Stimulated activated CD8-positive, alpha-beta memory T cell treated with anti-CD3 and anti-CD28 coated beads, Interleukin-12 subunit alpha, Interleukin-12 subunit beta, amount 100 ng/mL, for 4 hours (primary cell): ENCODE data around the gene UGT1A9.
"Not testable (repeated sequence)": the region's sequence is repeated elsewhere in the genome, so short reads cannot be mapped to it uniquely, and the experiment has no call there.

ENCODE experiments used
- DNase-seq: peaks from one replicate; pipeline ENCODE4 v3.0.0-alpha.2; 2020; ENCODE audit warnings: low read depth

UGT1A9 gene

DNA sequence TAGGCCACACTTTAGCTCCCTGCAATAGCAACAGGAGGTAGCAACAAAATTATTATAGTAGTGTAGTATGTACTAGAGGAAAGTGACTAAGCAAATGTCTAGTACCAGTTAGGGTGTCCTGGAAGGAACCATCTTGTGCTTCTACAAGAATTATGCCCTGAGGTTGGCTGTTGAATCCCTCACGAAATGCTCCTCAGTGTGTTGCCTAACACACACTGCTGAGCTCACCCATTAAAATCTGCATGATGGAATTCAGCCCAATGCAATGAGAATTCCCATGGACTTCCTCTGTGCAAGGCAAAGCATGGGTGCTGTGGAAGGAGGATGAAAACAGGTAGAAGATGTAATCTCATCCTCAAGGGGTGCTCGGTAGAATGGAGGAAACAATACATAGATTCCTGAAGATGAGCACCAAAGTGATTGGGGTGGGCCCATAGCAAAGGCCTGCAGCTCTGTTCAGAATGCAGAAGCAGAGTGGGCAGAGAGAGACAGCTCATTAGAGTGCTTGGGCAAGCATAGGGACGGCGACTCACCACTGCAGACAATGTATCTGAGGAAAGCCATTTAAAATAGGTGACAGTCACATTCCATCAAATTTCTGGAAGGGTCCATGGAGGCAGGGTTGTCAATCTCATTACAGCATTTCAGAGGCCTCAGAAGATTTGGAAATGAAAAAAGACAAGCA, 8.8 kb downstream of the UGT1A9 start:
- DNase-seq, result no peak

GRCh38 chr2:233681521-233682099, 9.9 kb downstream of the UGT1A9 start, which contains the start of gene UGT1A7:
UGT1A7 (plus strand) TSS chr2:233681901; CDS start chr2:233681938, 37 bp downstream.
- no peak for DNase-seq

GRCh38 chr2:233684640-233685039, 12.9 kb downstream of the UGT1A9 start:
- DNase-seq, result no peak

GRCh38 chr2:233686928-233687327, 15.2 kb downstream of the UGT1A9 start:
- DNase-seq, result no peak

GRCh38 chr2:233688341-233688740, 16.6 kb downstream of the UGT1A9 start:
- DNase-seq, result no peak

DNA sequence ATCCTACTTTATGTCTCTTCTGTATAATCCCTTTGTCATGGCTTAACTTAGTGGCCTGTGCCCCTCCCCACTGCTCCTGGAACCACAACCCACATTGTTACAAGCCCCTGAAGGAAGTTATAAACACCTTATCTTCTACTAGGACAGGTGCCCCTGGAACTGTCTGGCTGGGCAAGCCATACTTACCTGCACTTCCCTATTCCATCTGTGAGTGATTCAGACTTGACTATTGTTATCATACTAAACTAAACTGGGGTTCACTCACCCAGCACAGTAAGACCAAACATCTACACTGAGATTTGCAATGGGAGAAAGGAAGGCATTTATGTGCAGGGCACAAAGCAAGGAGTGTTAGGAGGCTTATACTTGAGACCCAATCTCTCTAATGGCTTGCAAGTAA, 17.3 kb downstream of the UGT1A9 start:
- no peak for DNase-seq

GRCh38 chr2:233689501-233689900, 17.8 kb downstream of the UGT1A9 start:
- DNase-seq, result no peak

- DNase-seq, result no peak
Measured at GRCh38 chr2:233690444-233690843, 18.7 kb downstream of the UGT1A9 start.

GRCh38 chr2:233691443-233692433, 20.0 kb downstream of the UGT1A9 start:
- DNase-seq, result no peak

- no peak for DNase-seq
Measured at GRCh38 chr2:233692648-233693047, 20.9 kb downstream of the UGT1A9 start, which contains the start of gene UGT1A6. UGT1A6 (plus strand) TSS chr2:233692890; CDS start chr2:233693005, 115 bp downstream.

DNA sequence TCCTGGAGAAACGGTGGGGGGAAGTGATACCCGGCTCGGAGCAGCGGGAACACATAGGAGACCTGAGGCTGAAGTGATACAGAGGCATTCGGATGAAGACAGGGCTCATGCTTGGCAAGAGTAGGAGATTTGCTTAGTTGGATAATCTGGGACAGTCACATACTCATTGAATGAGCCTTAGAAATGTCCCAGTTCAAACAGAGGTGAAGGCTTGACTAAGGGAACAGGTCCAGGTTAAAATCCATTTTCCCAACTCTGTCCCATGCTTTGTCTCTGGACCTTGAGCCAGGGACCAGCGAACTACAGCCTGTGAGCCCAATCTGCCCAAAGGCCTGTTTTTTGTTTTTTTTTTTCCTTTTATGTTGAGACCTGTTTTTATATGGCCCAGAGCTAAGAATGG, 22.3 kb downstream of the UGT1A9 start:
- DNase-seq, result no peak

DNA sequence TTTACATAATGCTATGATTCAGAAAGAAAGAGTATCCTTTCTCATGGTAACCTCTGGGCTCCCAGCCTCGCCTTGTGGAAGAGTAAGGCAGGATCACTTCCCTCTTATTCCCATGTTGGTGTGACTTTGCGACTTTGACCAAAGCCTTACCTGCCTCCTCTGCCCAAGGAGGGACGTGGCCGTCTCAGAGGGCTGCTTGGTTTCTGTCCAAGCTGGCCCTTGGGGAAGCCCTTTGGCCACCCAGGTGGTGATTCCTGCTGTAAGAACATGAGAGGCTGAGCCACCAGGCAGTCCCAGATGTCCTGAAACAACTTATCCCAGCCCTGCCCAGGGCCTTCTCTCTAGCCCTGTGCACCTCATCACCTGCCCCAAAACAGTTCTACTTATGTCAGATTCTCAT, 27.0 kb downstream of the UGT1A9 start:
- no peak for DNase-seq

- no peak for DNase-seq
Measured at GRCh38 chr2:233699424-233700027, 27.8 kb downstream of the UGT1A9 start.

GRCh38 chr2:233700028-233700635, 28.4 kb downstream of the UGT1A9 start:
- DNase-seq, result no peak

- not testable (repeated sequence) for DNase-seq
Measured at GRCh38 chr2:233700842-233701241, 29.1 kb downstream of the UGT1A9 start.

- DNase-seq, result no peak
Measured at GRCh38 chr2:233702238-233702637, 30.5 kb downstream of the UGT1A9 start.

- no peak for DNase-seq
Measured at GRCh38 chr2:233705911-233706506, 34.3 kb downstream of the UGT1A9 start.

- DNase-seq, result no peak
Measured at GRCh38 chr2:233706720-233707119, 35.0 kb downstream of the UGT1A9 start.

GRCh38 chr2:233707940-233708644, 36.4 kb downstream of the UGT1A9 start:
- no peak for DNase-seq

DNA sequence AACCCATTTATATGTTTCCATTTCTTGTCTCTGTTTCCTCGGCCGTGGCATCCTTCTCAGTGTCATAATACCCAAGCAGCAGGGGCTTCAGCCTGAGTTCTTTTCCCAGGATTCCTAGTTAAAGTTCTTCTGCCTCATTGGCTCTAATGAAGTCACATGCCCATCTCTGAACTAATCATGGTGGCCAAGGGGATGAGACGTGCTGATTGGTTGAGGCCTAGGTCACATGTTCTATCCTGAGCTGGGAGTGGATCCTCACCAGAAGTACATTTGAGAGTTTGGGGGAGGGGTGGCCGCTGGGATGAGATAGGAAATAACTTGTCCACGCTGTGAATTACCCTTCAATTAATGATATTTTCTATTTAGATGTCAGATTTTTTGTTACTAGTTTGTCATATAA, 37.2 kb downstream of the UGT1A9 start:
- no peak for DNase-seq
